GM19438 (cell line): ENCODE data around the gene NOS3.
"Not testable (repeated sequence)": the region's sequence is repeated elsewhere in the genome, so short reads cannot be mapped to it uniquely, and the experiment has no call there.

Experiments
- ATAC-seq: cut with Tn5 transposase; IDR thresholded peaks from one replicate; pipeline ENCODE4 v1.9.1; 2021; ENCODE audit warnings: low read depth; ENCODE audit not compliant: unreplicated experiment

The NOS3 gene

DNA sequence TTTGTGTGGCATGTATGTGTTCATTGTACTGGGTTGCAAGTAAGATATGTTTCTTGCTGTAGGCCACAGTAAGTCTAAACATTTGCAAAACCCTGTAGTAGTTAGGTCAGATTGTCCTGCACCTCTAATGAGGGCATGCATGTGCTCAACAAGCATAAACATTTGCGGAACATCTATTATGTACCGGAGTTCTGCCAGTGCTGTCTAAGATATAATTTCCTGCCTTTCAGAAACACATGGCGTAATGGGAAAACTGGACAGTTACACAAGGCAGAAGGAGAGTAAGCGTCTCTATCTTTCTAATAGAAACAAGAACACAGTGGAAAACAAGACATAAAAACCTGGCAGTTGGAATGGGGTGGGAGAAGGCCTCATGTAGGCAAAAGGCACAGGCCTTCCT is 40.2 kb downstream of the NOS3 start:
- no peak for ATAC-seq

DNA sequence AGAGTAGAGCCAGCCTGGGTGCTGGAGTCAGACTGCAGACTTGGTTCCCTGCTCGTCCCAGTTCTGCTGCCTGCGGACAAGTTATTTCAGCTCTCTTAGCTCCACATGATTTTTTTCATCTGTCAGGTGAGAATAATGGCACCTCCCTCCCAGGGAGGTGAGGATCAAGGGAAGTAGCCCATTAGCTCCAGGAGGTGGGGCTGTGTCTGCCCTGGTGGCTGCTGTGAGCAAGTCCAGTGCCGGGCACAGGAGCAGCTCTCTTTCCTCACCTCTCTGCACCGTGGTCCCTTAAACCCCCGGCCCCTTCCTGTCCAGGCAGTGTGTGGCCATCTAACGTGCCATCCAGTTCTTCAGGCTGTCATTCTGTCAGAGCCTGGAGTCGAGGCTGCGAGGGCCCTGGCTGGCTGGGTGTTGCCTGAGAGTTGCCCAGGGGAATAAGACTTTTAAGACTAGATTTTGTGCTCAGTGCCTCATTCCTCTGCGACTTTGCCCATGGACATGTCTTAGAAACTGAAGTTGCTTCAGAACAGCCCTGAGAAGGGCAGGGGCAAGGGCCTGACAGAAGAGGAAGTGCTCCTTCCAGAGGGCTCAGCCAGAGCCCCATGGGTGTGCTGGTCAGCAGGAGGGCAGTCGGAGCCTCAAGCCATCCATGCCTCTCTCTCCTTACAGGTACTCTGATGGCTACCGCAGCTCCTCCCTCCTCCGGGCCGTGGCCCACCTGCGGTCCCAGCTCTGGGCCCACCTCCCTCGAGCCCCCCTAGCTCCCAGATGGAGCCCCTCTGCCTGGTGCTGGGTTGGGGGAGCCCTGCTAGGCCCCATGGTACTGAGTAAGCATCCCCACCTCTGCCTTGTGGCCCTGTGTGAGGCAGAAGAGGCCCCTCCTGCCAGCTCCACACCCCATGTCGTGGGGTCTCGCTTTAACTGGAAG is 42.4 kb downstream of the NOS3 start:
- ATAC-seq = no peak

DNA sequence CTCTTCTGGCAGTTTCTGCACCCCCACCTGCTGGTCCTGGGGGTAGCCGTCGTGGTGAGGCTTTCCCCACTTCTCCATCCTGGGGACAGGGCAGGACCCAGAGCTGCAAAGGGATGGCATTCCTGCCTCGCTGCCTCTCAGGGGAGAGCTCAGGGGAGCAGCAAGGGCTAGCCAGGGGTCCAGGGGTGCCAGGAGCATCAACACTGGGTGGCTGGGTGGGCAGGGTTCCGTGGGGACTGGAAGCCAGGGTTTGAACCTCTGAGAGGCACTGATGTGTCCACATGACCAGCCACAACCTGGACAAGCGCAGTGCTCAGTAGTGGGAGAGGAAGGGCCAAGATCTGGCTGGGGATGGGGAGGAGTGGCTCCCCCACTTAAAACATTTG is 43.0 kb downstream of the NOS3 start:
- ATAC-seq = no peak

DNA sequence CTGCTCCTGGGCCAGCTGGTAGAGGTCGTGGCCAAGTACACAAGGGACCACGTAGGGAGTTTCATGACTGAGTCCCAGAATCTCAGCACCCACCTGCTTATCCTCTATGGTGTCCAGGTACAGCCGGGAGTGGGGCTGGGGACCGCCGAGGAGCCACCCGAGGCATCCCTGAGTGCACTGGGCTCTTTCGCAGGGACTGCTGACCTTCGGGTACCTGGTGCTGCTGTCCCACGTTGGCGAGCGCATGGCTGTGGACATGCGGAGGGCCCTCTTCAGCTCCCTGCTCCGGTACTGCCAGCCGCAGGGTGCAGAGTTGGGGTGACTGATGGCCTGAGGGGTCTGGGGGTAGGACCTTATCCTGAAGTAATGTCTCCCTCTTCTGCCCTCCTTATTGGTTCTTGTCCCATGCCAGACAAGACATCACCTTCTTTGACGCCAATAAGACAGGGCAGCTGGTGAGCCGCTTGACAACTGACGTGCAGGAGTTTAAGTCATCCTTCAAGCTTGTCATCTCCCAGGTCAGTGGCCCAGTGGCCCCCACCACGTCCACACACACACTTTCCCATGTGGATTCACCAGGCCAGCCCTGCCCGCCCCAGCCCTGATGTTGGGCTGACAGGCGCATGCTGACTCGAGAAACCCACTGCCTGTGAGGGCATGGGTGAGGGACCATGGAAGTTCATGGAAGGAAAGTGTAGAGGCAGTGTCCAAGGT is 43.7 kb downstream of the NOS3 start:
- no peak for ATAC-seq

DNA sequence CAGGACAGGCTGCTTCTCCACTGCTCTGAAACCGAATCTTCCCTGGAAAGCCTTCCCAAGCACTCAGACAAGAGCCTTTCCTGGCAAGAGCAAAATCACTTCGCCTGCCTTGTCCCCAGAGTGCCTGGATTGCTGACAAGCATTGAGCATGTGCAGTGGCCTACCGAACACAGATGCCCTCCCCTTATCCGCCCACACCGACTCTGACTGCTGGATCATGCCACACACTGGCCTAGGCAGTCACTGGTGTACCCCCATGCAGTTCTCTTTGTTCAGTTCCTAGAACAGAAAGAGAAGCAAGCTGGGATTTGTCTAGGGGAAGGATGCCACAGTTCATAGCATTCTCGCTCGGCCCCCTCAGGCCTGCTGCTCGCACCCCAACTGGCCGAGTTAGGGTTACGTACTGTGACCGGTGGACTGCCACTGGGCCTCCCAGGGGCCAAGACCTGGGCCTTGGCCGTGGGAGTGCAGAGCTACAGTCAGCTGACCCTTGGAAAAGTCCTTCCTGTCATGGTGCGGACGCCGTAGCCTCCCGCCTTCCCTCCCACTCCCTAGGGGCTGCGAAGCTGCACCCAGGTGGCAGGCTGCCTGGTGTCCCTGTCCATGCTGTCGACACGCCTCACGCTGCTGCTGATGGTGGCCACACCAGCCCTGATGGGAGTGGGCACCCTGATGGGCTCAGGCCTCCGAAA is 44.4 kb downstream of the NOS3 start:
- no peak for ATAC-seq

DNA sequence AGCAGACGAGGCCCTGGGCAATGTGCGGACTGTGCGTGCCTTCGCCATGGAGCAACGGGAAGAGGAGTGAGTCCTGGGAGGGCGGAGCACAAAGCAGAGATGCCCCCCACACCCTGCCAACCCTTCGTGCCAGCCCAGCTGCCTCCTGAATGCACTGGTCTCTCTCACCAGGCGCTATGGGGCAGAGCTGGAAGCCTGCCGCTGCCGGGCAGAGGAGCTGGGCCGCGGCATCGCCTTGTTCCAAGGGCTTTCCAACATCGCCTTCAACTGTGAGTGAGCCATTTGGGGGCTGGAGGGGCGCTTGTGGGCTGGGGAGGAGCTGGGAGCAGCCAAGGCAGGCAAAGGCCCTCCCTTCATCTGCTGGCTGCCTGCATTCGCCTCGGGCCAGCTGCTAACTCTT is 45.1 kb downstream of the NOS3 start:
- no peak for ATAC-seq

DNA sequence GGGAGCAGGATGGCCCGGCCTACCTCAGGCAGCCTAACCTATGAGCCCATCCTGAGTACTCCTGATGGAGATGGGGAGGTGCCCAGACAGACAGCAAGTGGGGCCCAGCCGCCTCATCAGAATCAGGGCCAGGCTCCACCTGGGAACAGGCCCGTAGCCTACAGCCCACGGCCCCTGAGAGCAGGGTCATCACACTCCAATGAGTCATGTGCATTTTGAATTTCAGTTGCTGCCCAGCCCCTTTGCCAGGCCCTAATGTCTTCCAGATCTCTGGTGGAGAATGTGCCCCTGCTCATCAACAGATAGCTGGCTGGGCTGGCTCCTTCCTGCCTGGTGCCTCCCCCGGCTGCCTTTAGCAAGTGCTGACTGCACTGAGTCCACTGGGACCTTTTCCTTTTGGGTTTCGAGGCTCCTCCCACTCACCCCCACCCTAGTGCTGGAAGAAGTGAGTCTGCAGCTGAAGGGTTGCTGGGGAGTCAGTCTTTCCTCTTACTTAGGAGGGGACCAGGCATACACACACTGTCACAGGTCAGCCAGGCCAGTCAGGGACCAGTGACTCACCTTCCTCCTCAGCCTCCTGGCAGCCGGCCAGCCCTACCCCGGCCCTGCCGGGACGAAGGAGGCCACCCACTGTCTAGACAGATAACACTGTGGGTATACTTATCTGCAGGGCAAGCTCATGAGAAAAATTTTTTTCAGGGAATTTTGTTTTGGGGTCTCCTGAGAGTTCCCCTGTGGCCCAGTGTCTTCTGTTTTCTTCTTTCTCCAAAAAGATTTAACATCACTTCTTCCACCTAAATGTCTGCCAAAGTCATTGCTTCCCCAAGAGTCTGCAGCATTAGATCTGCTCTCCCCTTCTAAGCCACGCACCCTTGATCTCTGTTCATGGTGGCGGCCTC is 48.4 kb downstream of the NOS3 start:
- no peak for ATAC-seq

DNA sequence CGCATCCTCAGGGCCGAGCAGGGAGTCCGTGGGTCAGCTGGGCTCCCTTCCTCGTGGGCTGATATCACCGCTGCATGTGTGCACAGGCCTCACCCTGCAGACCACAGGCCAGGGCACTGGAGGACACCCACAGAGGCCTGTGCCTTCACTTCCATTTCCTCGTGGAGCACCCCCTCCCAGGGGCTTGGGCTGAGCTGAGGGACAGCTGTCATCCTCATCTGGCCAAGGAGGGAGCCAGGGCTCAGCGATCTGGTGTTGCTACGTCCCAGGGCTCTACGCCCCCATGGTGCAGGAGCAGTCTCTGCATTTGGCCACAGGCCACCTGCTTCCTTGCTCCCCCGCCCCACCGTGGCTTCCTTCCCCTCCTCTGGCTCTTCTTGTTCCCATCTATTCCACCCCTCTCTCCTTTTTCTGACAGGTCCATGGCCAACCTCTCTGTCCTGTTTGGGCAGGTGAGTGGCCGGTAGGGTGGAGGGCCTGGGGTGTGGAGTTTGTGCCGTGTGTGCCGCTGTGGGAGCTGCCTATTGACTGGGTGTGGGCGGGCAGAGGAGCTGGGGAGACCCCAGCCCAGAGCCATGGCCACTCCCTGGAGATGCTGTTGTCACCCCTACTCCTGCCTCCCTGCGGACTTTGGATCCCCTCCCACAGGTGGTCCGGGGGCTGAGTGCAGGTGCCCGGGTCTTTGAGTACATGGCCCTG is 49.2 kb downstream of the NOS3 start:
- no peak for ATAC-seq

DNA sequence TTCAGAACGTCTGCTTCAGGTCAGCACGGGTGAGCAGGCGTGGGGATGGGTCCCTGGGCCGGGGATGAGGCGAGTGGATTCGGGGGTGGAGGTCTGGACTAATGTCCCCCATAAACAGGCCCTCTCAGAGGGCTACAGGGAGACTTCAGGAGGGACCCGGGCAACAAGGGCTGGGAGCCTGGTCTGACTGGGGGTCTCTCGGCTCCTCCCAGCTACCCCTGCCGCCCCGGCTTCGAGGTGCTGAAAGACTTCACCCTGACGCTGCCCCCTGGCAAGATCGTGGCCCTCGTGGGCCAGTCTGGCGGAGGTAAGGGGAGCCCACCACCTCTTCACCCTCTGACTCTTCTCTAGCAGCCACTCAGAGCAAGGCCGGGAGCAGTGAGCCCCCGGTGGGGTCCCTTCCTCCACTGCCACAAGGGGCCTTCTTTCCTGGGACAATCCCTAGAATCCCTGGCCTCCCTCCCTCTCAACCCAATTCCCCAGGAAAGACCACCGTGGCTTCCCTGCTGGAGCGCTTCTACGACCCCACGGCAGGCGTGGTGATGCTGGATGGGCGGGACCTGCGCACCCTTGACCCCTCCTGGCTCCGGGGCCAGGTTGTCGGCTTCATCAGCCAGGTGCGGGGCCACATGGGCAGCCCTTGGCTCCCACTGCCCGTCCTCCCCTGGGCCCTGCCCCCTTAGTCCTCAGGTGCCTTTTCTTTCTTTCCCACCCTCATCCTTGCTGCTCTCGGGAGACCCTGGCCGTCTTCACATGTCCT is 50.0 kb downstream of the NOS3 start:
- no peak for ATAC-seq

DNA sequence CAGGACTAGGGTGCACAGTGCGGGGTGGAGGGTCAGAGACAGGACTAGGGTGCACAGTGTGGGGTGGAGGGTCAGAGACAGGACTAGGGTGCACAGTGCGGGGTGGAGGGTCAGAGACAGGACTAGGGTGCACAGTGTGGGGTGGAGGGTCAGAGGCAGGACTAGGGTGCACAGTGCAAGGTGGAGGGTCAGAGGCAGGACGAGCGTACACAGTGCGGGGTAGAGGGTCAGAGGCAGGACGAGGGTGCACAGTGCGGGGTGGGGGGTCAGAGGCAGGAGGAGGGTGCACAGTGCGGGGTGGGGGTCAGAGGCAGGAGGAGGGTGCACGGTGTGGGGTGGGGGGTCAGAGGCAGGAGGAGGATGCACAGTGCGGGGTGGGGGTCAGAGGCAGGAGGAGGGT is 52.6 kb downstream of the NOS3 start:
- ATAC-seq = not testable (repeated sequence)

DNA sequence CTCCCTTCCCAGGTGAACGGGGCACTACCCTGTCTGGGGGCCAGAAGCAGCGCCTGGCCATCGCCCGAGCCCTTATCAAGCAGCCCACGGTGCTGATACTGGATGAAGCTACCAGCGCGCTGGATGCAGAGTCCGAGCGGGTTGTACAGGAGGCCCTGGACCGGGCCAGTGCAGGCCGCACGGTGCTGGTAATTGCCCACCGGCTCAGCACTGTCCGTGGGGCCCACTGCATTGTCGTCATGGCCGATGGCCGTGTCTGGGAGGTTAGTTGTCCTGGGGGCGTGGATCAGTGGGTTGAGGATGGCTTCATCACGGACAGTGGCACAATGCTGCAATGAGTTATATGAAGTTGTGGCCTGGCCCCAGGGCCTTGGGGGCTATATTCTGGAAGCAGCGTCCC is 53.1 kb downstream of the NOS3 start:
- ATAC-seq = no peak

DNA sequence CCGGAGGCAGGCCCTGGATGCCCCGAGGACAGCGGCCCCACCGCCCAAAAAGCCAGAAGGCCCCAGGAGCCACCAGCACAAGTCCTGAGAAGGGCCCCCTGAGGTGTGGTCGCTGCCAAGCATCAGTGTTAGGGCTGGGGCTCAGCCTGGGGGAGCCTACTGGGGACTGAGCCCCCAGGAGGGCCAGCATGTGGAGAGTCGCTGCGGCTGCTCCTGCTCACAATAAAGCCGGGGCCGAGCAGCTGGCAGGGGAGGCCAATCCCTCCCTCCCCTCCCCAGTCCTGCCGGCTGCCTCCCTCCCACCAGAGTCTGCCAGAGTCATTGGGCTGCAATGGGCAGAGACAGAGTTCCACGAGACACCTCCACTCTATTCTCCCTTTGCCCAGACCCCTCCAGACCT is 54.4 kb downstream of the NOS3 start:
- ATAC-seq = no peak

DNA sequence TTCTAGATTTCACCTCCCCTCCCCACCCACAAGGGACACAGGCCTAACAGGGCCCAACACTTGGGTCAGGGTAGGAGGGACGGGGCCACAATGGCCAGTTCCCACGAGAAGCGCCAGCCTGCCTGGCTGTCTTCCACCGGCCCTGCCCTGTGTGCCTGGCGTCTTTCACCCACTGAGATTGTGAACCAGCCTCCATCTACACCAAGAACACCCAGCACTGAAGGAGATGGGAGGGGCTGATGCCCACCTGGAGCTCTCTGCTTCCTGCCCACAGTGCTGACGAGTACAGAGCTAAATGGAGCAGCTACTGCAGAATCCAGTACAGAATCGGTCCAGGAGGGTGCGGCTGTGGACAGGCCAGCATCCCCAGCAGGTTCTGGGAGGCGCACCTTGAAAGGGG is 55.1 kb downstream of the NOS3 start:
- ATAC-seq = no peak

DNA sequence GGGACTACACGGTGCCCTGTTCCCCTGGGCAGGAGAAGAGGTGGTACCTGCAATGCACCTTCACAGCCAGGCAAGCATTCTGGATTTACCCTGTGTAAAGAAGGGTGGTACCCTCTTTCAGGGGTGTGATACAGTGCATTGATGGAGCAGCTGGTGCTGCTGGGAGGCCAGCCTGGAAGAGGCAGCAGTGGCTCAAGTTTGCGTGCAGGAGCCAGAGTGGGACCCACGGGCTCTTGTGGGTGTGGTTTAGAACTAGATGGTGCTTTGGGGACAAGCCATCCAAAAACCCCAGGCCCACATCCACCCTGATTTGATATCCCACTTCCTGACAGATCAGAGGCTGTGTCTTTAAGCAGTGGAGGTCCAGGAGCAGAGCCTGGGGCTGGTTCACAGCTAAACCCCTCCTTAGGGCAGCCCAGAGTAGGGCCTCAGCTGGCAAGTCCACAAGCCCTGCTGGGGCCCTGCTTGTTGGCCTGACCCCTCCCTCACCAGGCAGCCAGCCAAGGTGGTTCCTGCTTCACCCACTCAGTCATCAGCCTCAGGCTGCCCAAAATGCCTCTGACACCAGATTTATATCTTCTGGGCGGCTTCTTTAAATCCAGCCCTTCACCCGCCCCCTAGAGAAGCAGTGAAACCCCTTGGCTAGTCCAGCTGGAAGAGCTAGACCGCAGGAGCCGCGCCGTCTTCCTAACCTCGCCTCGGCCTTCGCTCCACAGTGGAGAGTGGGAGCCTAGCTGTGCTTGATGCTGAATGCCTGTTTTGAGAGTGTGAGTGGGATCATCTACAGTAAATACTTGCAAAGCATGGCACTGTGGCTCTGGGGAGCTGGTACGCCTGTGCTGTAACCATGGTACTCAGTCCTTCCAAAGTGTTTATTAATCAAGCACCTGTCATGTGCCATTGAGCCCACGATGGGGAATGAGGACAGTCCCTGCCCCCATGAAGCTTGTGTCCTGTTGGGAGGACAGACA is 56.1 kb downstream of the NOS3 start:
- ATAC-seq = no peak

DNA sequence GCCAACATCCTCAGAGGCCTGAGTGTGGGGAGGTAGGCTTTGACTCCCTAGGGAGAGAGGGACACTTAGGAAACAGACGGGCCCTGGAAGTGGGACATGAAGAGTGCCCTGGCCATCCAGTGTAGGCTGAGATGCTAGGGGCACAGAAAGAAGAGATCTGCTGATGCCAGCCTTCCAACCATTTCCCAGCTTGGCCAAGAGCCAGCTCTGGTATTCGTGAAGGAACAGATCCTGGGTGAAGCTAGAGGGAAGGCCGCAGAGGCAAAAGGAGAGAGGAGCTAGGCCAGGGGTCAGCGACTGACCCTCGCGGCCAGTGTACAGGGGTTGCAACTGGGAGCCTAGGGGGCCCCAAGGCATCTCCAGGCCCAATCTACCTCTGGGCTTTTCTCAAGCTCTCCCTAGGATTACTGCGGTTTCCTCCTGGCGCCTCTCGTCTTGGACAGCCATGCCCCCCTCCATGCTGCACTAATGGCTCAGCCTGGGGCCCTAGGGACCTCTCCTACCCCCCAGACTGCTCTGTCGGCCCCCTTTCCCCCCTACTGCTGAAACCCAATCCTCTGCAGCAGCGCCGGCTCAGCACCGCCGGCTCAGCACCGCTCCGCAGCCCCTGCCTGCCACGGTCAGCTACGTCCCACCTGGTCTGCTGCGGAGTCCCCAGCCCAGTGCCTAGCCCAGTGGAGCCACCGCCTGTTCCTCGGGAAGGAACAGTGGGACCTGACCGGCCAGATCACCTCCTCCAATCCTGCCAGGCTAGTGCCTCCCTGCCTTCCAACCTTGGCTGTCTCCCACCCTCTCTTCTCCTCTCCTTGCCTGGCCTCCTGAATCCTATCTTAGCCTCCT is 57.4 kb downstream of the NOS3 start, which contains the start of gene ASIC3:
Gene ASIC3 (plus strand): TSS at position 556 of the 840 bp plus-strand sequence. CDS start 355 bp downstream, outside the sequence.
- no peak for ATAC-seq

DNA sequence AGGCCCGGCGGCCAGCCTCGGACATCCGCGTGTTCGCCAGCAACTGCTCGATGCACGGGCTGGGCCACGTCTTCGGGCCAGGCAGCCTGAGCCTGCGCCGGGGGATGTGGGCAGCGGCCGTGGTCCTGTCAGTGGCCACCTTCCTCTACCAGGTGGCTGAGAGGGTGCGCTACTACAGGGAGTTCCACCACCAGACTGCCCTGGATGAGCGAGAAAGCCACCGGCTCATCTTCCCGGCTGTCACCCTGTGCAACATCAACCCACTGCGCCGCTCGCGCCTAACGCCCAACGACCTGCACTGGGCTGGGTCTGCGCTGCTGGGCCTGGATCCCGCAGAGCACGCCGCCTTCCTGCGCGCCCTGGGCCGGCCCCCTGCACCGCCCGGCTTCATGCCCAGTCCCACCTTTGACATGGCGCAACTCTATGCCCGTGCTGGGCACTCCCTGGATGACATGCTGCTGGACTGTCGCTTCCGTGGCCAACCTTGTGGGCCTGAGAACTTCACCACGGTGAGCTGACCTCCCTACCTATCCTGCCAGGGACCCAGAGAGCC is 58.2 kb downstream of the NOS3 start:
- no peak for ATAC-seq

DNA sequence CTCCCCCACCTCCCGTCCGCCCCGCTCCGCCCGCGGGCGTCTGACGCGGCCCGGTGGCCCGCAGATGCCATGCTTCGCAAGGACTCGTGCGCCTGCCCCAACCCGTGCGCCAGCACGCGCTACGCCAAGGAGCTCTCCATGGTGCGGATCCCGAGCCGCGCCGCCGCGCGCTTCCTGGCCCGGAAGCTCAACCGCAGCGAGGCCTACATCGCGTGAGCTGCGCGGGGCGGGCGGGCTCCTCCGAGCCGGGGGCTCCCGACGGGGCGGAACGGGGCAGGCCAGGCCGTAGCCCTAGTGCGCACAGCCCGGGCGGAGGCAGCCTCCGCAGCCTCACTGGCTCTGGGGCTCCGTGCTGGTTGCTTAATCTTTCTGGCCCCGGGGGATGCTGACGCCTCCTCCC is 60.3 kb downstream of the NOS3 start:
- ATAC-seq = no peak
